Smooth muscle cell of the brain vasculature (primary cell): ENCODE results near the gene STX8.
"Not testable (repeated sequence)": the region's sequence is repeated elsewhere in the genome, so short reads cannot be mapped to it uniquely, and the experiment has no call there.

Experiments
- DNase-seq: peaks from one replicate; pipeline ENCODE4 v3.0.0-alpha.2; 2012; ENCODE audit warnings: low read depth, low spot score

The STX8 gene

GRCh38 chr17:9346296-9346926 is 229.2 kb downstream of the STX8 start:
- DNase-seq: peak; percentile 83

DNA sequence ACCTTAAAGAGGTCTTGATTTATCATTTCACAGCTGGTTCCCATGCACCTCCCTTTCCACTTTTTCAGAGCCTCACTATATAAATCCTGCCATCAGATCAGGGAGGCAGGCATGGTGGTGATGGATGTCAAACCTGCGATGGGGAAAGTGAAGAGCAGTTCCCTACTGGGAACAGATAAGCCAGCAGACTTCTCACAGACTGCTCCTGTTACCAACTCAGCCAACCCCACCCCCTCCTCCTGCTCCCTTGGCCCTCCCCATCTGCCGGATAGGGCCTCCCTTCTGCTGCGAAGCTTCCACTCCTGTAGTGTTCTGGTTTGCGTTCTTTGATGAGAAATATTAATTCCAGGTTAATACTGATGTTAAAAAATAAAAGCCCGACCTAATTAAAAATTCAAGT is 232.1 kb downstream of the STX8 start:
- no peak for DNase-seq

GRCh38 chr17:9342225-9342624 is 233.4 kb downstream of the STX8 start:
- no peak for DNase-seq

DNA sequence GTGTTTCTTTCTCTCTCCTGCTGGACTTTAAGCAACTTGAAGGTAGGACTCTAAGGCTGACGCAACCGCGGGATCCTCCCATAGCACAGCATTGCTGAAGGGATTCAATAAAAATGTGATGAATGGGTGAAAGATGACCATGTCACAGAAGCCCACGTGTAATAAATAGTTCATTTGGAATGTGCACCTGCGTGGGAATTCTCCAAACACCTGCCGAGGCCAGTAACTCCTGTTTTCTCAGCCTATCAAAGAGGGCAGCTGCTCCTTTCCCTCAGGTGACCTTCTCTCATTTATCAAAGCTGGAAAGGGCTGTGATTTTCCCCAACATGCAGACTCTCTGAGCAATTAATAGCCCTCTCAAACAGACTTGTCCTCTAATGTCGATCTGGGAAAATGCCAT is 235.7 kb downstream of the STX8 start:
- no peak for DNase-seq

DNA sequence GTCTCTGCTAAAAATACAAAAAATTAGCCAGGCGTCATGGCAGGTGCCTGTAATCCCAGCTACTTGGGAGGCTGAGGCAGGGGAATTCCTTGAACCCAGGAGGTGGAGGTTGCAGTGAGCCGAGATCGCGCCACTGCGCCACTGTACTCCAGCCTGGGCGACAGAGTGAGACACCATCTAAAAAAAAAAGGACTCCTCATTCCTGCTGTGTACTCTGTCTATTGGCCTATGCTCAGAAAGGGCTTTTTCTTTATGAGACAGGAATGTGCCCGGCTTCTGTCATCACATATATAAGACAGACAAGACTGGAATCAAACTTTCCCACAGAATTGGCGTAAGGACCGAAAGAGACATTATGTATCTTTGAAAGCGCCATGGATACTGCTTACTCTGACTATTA is 236.1 kb downstream of the STX8 start:
- DNase-seq: not testable (repeated sequence)

DNA sequence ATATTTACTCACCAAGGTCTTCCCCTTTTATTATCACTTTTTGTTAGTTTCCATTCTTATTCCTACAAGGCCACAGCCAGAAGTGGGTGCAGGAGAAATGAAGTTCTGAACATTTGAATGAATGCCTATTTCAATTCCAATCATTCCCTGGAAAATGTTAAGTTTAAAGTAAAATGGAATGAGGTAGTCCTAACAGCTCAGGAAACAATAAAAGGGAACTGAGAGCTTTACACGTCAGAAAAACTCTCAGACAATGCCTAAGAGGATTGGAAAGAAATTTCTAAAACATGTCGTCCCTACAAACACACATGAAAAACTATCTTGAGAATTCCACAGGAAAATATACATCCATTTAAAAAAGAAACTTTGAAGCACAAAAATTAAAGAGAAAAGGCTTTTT is 238.8 kb downstream of the STX8 start:
- no peak for DNase-seq

DNA sequence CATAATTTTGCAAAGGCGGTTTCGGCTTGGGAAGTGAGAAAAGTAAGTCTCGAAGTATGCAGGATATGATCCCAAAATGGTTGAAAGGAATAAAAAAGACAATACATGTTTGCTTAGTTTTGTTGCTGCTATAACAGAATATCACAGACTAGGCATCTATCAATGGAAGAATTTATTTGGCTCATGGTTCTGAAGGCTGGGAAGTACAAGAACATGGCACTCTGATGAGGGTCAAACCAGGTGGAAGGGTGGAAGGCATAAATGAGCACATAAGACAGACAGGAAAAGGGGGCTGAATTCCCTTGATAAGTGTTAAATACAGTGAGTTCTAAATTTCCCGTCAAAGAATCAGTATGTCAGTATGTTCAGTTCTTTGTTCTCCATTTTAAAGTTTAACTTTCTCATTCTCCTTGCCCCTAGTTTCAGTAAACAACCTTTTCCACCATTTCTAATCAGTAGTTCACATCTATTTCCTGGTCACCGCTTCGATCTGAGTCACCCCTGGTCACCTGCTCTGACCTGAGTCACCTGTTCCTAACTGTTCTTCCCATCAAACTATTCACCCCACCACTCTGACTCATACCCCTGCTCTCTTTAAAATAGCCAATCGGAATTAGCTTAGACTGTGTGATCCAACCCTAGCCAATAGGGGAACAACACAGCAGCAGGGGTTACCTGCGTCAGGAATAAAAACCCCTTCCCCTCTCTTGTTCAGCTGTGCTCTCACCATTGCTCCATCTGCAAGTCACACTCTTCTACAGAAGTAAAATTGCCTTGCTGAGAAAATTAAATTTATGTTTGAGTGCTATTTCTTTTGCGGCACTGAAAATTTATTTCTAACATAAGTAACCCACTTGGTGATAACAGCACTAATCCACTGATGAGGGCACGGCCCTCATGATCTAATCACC is 240.8 kb downstream of the STX8 start:
- DNase-seq: no peak

DNA sequence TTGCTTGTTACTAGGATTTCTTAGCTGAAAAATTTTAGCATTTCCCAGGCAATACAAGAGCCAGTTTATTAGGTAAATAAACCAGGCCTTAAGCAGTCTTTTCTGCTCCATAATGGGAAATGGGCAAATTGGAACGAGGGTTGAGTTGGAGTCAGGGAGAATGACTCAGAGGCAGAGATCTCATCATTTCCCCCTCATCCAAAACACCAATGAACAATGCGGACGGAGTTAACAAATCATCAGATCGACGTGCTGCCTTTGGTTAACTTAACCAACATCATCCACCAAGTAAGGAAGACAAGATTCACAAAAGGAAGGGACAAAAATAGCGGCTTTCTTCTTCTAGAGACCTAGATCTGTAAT is 243.5 kb downstream of the STX8 start:
- no peak for DNase-seq

DNA sequence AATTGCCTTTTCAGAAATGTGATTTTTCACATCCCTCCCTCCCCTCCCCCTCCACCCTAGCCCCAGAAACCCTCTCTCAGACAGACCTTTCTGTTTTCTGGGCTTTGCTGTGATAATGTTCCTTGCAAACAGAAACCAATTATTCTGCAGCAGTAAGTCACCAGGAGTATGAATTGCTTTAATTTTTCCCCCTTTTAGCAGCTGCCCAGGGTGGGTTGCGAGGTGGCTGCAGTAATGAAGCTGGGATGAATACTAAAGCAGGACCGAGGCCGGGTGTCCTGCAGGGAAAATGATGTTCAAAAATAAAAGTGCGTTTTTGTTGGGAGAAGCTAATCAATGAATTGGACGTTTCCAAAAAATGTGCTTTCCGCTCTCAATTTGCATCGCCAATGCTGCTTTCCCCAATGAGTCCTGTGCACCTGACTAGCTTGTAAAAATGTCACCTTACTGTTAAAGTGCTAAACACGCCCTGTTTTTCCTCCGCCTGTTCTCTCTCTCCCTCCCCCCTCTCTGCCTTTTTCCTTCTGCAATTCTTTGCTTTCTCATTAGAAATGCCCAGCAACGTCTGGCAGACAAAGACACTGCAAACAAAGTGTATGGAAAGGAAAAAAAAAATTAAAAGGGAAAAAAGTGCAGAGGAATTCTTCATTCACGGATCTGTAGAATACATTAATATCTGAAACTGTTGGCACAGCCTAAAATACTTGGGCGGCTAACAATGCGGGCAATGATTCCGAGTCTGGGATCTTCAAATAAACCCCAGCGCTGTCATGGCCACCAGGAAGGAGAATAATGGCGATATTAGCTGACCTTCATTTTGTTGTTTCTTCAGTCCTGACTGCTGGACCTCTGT is 244.1 kb downstream of the STX8 start:
- DNase-seq: no peak

DNA sequence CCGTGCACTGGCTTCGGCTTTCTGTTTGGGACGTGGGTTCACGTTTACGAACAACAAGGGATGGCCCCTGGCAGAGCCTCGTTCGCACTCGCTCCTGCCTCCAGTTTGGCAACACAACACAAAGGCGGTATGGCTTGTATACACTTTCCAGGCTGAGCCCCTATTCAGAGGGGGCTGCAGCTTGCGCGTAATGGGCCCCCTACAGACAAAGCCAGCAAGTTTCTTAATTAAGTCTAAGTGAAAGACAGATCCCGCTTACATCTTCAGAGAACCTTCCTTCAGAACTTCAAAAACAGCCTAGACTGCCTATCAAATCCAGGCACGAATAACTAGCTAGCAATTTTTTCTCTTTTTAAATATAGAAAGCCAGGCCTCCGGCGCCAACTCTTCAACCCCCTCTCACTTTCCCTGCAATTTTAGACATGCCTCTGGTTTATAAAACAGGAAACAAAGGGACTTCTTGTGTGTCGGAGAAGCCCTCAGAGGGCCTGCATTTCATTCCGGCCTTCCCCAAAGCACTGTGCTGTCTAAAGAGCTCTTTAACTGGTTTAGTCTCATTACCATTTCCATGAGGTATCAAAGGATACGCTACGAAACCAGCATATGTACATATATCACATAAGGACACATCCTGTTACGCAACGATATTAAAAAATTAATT is 244.9 kb downstream of the STX8 start:
- DNase-seq: no peak

GRCh38 chr17:9330141-9330540 is 245.5 kb downstream of the STX8 start:
- DNase-seq: no peak

GRCh38 chr17:9329251-9329921 is 246.2 kb downstream of the STX8 start:
- no peak for DNase-seq

DNA sequence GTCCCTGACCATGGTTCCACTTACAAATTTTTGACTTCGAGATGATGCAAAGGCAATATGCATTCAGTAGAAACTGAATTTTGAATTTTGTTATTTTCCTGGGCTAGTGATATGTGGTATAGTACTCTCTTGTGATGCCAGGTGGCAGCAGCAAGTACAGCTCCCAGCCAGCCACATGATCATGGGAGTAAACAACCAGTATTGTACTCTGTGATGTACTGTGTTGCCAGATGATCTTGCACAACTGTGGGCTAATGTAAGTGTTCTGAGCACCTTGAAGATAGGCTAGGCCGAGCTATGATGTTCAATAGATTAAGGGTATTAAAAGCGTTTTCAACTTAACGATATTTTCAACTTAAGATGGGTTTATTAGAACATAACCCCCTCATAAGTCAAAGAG is 250.8 kb downstream of the STX8 start:
- no peak for DNase-seq

GRCh38 chr17:9322326-9322725 is 253.3 kb downstream of the STX8 start:
- no peak for DNase-seq

DNA sequence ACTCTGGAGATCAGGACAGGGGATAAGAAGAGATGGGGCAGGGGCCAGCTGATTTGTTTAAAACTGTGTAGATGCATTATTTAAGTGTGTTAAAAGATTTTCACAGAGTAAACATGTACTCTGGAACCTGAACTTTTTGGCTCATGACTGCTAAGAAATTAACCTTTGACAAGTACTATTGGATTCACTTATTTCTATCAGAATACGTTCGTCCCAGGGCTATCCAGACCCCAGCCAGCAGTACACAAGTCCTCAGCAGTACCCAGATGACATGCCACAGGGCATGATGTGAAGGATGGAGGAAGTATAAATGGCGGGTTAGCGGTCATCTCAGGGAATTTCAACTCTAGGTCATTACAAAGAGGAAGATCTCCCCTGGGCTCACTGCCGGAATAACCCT is 253.7 kb downstream of the STX8 start:
- no peak for DNase-seq

DNA sequence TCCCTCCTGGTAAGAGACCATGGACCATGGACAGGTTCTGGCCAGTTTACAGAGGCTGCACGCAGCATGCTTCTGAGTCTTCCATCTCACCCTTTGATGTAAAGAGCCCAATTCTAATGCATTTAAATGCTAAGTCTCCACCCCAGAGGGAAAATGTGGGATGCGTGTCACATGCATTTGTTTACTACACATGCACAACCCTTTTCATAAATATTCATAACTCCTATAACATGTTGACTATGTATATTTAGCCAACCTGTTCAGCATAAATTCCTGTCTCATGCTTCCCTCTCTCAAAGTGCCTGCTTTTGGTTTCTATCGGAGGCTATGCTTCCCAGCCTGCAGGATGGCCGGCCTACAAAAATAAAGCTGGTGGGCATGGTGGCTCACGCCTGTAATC is 260.3 kb downstream of the STX8 start:
- DNase-seq: no peak

- no peak for DNase-seq
These were observed 262.3 kb downstream of the STX8 start for GRCh38 chr17:9313346-9313745.

GRCh38 chr17:9309216-9309615 is 266.4 kb downstream of the STX8 start:
- no peak for DNase-seq

DNA sequence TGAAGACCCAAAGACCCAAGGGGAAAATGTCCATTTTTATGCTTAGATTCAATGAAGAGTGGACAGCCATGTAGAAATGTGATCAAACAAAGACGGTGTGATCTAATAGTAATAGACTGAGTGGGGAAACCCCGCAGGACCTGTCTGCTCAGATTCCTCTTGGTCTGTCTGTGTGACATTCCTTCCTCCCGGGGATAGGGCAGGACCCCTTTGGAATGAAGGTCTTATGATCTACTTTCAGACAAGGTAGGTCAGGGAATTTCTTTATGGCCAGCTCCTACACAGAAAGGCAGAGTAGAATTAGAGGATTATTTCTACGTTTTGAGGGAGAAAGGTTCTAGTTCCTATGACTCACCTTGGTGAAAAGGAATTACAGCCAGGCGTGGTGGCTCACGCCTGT is 267.6 kb downstream of the STX8 start:
- no peak for DNase-seq

DNA sequence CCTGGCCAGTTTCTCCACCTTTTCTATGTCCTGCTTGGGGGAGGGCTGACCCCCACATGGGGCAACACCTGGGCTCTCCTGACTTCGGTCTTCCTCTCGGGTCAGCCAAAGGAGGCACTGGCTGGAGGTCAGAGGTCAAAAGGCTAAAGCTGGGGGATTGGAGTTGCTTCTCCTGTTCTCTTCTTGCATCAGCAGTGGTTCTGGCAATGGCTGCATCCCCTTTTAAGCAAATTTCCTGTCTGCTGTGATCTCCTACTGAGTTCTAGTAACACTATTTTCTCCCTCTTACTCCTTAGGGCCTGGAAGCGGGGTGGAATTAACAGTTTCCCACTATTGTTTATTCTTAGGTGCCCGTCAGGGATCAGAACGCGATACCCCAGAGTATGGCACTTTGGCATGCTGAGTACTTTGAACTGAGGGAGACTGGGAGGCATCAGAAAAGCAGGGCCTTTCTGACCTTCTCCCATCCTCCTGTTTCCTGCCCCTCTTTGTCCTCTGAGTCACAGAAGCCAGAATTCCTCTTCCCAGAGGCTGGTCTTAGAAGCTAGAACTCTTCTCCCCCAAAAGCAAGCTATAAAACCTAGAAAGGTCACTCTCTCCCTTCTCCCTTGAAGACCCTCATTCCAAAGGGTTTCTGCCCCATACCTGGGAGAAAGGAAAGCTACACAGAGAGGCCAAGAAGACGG is 268.2 kb downstream of the STX8 start:
- no peak for DNase-seq

- DNase-seq: no peak
These were observed 269.5 kb downstream of the STX8 start for GRCh38 chr17:9306086-9306485.
